ENCODE measurements around the gene CDH13.

CDH13 gene

DNA sequence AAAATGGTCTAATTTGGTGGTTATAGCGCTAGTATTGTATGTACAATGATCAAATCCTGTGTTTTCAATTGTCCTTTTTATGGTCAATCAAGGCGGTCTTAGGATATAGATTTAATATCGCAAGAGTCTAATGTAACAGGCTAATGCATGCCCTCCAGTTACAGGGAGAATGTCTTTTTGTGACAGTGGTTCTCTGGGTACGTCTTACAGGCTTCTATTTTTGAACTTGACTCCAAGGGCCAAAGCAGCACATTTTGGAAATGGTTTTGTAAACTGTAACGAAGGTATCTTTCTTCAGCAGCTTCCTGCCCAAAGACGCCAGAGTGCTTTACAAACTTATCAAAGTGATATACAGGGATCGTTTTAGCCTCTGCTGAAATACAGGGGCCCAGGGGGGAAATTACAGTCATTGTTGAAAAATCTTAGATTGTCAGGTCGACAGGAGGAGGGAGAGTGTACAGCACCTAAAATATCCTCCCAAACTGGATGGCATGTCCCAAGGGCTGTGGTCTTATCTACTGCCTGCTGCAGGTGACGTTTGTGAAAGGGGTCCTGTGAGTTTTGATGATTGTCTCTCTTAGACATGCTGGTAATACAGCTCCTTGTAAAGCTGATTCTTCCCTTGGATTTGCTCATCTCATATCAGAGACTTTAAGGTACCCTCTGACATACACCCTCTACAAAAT, 288.5 kb downstream of the CDH13 start:
- H3K27me3 ChIP-seq (ENCODE audit: insufficient read depth, poor library complexity, severe bottlenecking): peaks cover 4% of the 10 kb centered on the region
- H3K27ac ChIP-seq (replicated peaks): no peak overlapping the region

DNA sequence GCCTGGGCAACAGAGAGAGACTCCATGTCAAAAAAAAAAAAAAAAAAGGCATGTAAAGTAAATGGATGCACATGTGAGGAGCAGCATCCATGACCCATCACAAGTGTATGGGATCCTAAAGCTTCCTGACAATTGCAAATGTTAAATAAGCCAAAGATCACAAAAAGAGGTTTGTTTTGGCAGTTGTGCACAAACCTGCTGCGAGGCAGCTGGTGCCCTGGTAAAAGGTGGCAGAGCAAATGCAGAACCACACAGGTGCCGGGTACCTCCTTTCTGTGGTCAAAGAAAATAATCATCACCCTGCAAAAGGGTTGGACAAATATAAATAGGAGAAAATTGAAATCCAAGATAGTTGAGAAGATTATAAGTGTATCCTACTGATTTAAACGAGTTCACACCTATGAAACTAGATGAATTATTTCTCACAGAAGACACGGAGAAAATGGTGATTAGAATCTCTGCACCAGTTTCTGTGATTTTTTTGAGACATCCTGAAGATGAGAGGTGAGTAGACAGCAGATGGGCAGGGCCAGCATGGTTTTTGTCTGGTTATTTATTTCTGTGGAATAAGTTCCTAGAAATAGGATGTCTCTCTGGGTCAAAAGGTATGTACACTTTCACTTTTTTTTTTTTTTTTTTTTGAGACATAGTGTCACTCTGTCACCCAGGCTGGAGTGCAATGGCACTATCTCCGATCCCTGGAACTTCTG, 291.3 kb downstream of the CDH13 start:
- TF ChIP-seq, protein P1, sequence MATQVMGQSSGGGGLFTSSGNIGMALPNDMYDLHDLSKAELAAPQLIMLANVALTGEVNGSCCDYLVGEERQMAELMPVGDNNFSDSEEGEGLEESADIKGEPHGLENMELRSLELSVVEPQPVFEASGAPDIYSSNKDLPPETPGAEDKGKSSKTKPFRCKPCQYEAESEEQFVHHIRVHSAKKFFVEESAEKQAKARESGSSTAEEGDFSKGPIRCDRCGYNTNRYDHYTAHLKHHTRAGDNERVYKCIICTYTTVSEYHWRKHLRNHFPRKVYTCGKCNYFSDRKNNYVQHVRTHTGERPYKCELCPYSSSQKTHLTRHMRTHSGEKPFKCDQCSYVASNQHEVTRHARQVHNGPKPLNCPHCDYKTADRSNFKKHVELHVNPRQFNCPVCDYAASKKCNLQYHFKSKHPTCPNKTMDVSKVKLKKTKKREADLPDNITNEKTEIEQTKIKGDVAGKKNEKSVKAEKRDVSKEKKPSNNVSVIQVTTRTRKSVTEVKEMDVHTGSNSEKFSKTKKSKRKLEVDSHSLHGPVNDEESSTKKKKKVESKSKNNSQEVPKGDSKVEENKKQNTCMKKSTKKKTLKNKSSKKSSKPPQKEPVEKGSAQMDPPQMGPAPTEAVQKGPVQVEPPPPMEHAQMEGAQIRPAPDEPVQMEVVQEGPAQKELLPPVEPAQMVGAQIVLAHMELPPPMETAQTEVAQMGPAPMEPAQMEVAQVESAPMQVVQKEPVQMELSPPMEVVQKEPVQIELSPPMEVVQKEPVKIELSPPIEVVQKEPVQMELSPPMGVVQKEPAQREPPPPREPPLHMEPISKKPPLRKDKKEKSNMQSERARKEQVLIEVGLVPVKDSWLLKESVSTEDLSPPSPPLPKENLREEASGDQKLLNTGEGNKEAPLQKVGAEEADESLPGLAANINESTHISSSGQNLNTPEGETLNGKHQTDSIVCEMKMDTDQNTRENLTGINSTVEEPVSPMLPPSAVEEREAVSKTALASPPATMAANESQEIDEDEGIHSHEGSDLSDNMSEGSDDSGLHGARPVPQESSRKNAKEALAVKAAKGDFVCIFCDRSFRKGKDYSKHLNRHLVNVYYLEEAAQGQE (IDR thresholded peaks at IDR 0.05; ENCODE audit: insufficient replicate concordance, low read depth): no peak
- TF ChIP-seq POLR2AphosphoS5 (IDR thresholded peaks at IDR 0.05; ENCODE audit: low read depth): no peak
- TF ChIP-seq, protein P2, sequence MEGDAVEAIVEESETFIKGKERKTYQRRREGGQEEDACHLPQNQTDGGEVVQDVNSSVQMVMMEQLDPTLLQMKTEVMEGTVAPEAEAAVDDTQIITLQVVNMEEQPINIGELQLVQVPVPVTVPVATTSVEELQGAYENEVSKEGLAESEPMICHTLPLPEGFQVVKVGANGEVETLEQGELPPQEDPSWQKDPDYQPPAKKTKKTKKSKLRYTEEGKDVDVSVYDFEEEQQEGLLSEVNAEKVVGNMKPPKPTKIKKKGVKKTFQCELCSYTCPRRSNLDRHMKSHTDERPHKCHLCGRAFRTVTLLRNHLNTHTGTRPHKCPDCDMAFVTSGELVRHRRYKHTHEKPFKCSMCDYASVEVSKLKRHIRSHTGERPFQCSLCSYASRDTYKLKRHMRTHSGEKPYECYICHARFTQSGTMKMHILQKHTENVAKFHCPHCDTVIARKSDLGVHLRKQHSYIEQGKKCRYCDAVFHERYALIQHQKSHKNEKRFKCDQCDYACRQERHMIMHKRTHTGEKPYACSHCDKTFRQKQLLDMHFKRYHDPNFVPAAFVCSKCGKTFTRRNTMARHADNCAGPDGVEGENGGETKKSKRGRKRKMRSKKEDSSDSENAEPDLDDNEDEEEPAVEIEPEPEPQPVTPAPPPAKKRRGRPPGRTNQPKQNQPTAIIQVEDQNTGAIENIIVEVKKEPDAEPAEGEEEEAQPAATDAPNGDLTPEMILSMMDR (IDR thresholded peaks at IDR 0.05; ENCODE audit: insufficient read depth, low read length): no peak
- no peak for TF ChIP-seq GABPA (IDR thresholded peaks at IDR 0.05; ENCODE audit: low read depth)
- TF ChIP-seq SPI1 (IDR thresholded peaks at IDR 0.05; ENCODE audit: borderline replicate concordance, low read depth): no peak
- peaks cover 4% of the 10 kb centered on the region for H3K27me3 ChIP-seq (ENCODE audit: insufficient read depth, poor library complexity, severe bottlenecking)
- DNase-seq (ENCODE audit: low read depth in 1 of 2, low spot score in 1 of 2): no peak
- H3K27ac ChIP-seq (replicated peaks): no peak overlapping the region
- no peak overlapping the region for H3K4me3 ChIP-seq (replicated peaks; ENCODE audit: insufficient read depth, low read length)

More for the DNA sequence above, 288.5 kb downstream of the CDH13 start:
- TF ChIP-seq POLR2AphosphoS5 (IDR thresholded peaks at IDR 0.05; ENCODE audit: low read depth) (no peak), GABPA (IDR thresholded peaks at IDR 0.05; ENCODE audit: low read depth) (no peak), SPI1 (IDR thresholded peaks at IDR 0.05; ENCODE audit: borderline replicate concordance, low read depth) (no peak)
- TF ChIP-seq, protein P2 (IDR thresholded peaks at IDR 0.05; ENCODE audit: insufficient read depth, low read length): no peak
- TF ChIP-seq, protein P1 (IDR thresholded peaks at IDR 0.05; ENCODE audit: insufficient replicate concordance, low read depth): no peak
- DNase-seq (ENCODE audit: low read depth in 1 of 2, low spot score in 1 of 2): no peak
- H3K4me3 ChIP-seq (replicated peaks; ENCODE audit: insufficient read depth, low read length): no peak overlapping the region

DNA sequence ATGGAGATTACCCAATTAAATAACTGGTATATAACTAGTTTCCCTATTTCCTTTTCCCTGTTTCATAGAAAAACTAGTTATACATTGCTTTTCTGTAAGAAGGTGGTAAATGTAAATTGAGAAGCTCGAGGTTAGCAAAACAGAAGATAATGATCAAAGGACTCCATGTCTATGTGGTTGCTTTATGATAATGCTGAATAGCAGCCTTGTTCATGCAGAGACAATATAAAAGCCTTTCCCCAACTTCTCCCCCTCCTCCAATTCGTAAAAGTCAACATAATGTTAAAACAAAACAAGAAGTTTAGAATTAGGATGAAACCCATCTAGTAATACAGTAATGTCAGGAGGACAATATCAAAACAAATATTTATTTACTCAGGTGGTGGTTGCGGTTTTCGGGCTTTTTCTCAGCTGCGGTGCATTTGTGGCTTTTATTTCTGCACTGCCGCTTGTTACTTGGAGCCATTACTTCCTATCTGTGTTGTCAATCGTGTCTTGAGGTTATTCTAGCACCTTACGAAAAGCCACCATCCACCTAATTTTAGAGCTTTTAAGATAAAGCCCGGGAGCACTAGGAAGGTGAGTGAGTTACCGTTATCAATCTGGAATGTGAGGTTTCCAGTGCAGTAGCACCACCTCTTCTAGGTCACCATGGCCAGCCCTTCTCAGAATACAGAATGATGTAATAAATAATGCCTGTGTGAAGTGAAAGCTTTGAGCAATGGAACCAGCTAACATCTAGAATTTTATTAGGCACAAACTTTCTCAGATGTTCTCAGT, 297.5 kb downstream of the CDH13 start:
- no peak for TF ChIP-seq POLR2AphosphoS5 (IDR thresholded peaks at IDR 0.05; ENCODE audit: low read depth)
- no peak for TF ChIP-seq SPI1 (IDR thresholded peaks at IDR 0.05; ENCODE audit: borderline replicate concordance, low read depth)
- TF ChIP-seq GABPA (IDR thresholded peaks at IDR 0.05; ENCODE audit: low read depth): no peak
- TF ChIP-seq, protein P2 (IDR thresholded peaks at IDR 0.05; ENCODE audit: insufficient read depth, low read length): no peak
- TF ChIP-seq, protein P1 (IDR thresholded peaks at IDR 0.05; ENCODE audit: insufficient replicate concordance, low read depth): no peak
- DNase-seq (ENCODE audit: low read depth in 1 of 2, low spot score in 1 of 2): no peak
- Histone ChIP-seq H3K4me3 (replicated peaks; ENCODE audit: insufficient read depth, low read length) (no peak overlapping the region), H3K27me3 (ENCODE audit: insufficient read depth, poor library complexity, severe bottlenecking) (peaks cover 10% of the 10 kb centered on the region), H3K27ac (replicated peaks) (no peak overlapping the region)
